ENCODE measurements around the gene GBE1.
A peak's percentile ranks its signal among the peaks of the same experiment; 100 is the strongest.
"Not testable (repeated sequence)": the region's sequence is repeated elsewhere in the genome, so short reads cannot be mapped to it uniquely, and the experiment has no call there.

GBE1 gene

DNA sequence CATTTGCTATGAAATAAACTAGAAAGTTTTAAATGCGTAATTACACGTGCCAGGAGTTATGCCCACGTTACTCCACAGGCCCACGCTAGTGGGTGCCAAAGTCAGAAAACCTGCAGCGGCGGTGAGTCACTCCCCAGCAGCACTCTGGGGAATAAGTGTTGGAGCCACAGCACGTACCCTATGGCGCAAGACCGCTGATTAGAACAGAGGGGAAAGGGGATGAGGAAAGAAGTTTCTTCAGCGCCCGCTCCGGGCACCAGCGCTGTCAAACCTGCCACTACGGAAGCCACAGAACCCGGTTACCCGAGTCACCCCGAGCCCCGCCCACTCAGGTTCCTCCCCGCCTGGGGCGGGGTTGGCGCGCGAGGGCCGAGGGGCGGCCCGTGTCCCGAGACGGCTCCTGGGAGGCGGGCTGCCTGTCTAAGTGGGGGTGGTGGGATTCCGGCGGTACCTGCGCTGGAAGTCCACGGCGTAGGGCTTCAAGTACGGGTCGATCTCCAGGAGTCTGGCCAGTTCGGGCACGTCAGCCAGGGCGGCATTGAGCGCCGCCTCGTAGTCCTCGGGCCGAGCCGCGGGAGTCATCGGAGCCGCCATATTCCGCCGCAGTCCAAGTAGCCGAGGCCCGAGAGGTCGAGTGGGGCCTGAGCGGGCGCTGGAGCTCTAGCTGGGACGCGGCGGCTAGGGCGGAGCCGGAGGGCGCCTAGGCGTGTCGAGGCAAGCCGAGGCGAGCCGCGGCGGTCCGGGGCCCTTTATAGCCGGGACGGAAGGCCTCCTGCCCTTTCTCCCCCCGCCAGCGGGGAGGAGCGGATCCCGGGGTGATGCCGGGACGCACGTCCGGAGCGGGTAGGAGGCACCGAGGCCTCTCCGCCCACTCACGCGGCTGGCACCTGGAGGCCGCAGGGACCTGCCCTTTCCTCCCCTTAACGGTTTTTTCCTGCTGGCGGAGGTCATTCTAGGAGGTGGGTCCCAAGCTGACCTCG is at the start of gene GBE1:
Gene GBE1 (minus strand): TSS at position 722 of the 980 bp plus-strand sequence. CDS start 128 bp downstream, at position 594.
- peak; percentile 71 to 75 for DNase-seq (ENCODE audit: low read depth in 2 of 2, low spot score in 1 of 2)

DNA sequence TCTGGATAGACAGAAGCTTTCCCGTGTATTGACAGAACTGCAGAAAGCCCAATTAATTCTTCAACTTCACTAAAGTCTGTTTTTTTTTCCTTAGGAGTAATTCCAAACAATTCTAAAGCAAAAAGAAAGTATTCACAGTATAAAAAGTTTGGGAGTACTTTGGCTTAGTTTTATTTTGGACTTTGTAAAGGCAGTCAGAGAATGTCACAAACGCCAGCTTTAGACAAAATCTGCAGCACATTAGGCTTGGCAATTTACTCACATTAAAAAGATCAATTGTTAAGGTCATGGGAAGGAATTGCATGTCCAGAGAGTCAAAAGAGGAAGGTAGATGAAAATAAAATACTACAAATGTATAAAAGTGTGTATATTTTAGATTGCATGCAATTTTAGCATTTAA is 47.5 kb upstream of the GBE1 start:
- DNase-seq (ENCODE audit: low read depth in 2 of 2, low spot score in 1 of 2), result no peak

- DNase-seq (ENCODE audit: low read depth in 2 of 2, low spot score in 1 of 2), result no peak
Measured at GRCh38 chr3:81799403-81799802, 38.0 kb upstream of the GBE1 start.

- DNase-seq (ENCODE audit: low read depth in 2 of 2, low spot score in 1 of 2), result no peak
Measured at GRCh38 chr3:81793410-81793809, 32.0 kb upstream of the GBE1 start.

DNA sequence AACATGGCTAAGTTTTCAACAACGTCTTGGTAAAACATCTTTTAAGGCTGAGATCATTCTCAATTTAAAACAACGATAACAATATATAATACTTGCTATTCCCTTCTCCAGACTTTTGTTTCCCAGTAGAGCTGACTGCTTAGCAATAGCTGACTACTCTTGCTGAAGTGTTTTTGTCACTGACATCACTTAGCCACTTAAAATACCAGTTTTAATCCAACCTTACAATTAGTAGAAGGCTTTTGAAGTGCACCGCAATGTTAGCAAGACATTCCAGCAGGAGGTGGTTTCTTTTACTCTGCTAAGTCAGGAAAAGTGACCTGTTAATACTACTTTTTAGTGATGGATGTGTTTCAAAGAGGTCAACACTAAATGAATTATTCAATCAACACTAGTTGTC is 28.7 kb upstream of the GBE1 start:
- DNase-seq (ENCODE audit: low read depth in 2 of 2, low spot score in 1 of 2), result no peak

- no peak for DNase-seq (ENCODE audit: low read depth in 2 of 2, low spot score in 1 of 2)
Measured at GRCh38 chr3:81789691-81790090, 28.2 kb upstream of the GBE1 start.

GRCh38 chr3:81788610-81789009 is 27.2 kb upstream of the GBE1 start:
- DNase-seq (ENCODE audit: low read depth in 2 of 2, low spot score in 1 of 2), result no peak

- no peak for DNase-seq (ENCODE audit: low read depth in 2 of 2, low spot score in 1 of 2)
Measured at GRCh38 chr3:81788044-81788443, 26.6 kb upstream of the GBE1 start.

DNA sequence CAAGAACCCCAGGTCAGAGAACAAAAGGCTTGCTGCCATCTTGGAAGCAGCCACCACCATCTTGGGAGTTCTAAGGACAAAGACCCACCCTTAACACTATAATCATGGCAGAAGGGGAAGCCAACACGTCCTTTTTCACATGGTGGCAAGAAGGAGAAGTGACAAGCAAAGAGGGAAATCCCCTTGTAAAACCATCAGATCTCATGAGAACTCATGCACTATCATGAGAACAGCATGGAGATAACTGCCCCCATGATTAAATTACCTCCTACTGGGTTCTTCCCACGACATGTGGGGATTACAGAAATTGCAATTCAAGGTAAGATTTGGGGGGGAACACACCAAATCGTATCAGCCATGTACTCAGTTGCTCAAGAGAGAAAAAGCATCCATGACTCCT is 21.1 kb upstream of the GBE1 start:
- DNase-seq (ENCODE audit: low read depth in 2 of 2, low spot score in 1 of 2), result no peak

- DNase-seq (ENCODE audit: low read depth in 2 of 2, low spot score in 1 of 2), result no peak
Measured at GRCh38 chr3:81778678-81779182, 17.3 kb upstream of the GBE1 start.

GRCh38 chr3:81776643-81777042 is 15.2 kb upstream of the GBE1 start:
- DNase-seq (ENCODE audit: low read depth in 2 of 2, low spot score in 1 of 2), result no peak

GRCh38 chr3:81770710-81771109 is 9.3 kb upstream of the GBE1 start:
- no peak for DNase-seq (ENCODE audit: low read depth in 2 of 2, low spot score in 1 of 2)

DNA sequence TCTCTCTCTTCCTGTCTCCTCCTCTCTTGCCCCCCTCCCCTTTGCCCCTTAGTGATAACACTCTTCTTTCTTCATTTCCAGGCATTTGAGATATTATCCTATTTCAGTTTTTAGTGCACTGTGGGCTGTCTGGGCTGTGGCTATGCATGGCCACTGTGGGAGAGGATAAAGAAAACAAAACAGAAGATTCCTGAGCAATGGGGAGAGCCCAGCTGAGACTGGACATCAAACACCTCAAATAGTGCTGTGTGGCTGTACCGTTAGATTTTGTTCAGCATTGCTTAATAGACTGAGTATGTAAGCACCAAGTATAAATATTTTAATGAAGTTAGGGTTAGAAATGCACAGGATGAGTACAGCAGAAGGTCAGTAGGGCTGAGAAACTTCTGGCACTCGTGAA is 7.9 kb upstream of the GBE1 start:
- DNase-seq (ENCODE audit: low read depth in 2 of 2, low spot score in 1 of 2), result no peak

- DNase-seq (ENCODE audit: low read depth in 2 of 2, low spot score in 1 of 2), result not testable (repeated sequence)
Measured at GRCh38 chr3:81767250-81767859, 5.9 kb upstream of the GBE1 start.

GRCh38 chr3:81765400-81765799 is 4.0 kb upstream of the GBE1 start:
- no peak for DNase-seq (ENCODE audit: low read depth in 2 of 2, low spot score in 1 of 2)

DNA sequence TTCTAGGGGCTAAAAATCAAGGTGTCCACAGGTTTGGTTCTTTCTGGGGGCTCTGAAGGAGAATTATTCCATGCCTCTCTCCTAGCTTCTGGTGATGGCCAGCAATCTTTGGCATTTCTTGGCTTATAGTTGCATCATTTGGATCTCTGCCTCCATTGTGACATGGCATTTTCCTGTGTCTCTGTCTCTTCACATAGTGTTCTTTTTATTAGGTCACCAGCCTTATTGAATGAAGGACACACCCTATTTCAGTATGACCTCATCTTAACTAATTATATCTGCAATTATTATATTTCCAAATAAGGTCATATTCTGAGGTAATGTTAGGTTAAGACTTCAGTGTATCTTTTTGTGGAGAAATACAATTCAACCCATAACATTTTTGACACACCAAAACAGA is 3.2 kb upstream of the GBE1 start:
- no peak for DNase-seq (ENCODE audit: low read depth in 2 of 2, low spot score in 1 of 2)

GRCh38 chr3:81764002-81764401 is 2.6 kb upstream of the GBE1 start:
- DNase-seq (ENCODE audit: low read depth in 2 of 2, low spot score in 1 of 2), result no peak

- DNase-seq (ENCODE audit: low read depth in 2 of 2, low spot score in 1 of 2), result no peak
Measured at GRCh38 chr3:81763001-81763400, 1.6 kb upstream of the GBE1 start.

- no peak for DNase-seq (ENCODE audit: low read depth in 2 of 2, low spot score in 1 of 2)
Measured at GRCh38 chr3:81761904-81762580, 597 bp upstream of the GBE1 start.

GRCh38 chr3:81760215-81760614 is 1.2 kb downstream of the GBE1 start:
- no peak for DNase-seq (ENCODE audit: low read depth in 2 of 2, low spot score in 1 of 2)

DNA sequence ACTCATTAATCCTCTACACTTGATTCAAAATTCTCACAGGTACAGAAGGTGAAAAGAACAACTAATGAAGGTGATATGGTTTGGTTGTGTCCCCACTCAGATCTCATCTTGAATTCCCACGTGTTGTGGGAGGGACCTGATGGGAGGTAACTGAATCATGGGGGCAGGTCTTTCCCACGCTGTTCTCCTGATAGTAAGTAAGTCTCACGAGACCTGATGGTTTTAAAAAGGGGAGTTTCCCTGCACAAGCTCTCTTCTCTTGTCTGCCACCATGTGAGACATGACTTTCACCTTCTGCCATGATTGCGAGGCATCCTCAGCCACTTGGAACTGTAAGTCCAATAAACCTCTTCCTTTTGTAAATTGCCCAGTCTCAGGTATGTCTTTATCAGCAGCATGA is 2.7 kb downstream of the GBE1 start:
- not testable (repeated sequence) for DNase-seq (ENCODE audit: low read depth in 2 of 2, low spot score in 1 of 2)

GRCh38 chr3:81758275-81758674 is 3.2 kb downstream of the GBE1 start:
- DNase-seq (ENCODE audit: low read depth in 2 of 2, low spot score in 1 of 2), result no peak
